ENCODE measurements around the gene CD247. TPM values are rescaled to one million over a fixed set of nuclear protein-coding genes. Genes with fewer than 3 reads are reported as not detected.

CD247 gene
- total and polyA plus RNA-seq, 3 donors from 2014 or later, result 0.47 to 2.5 (median 1.1) TPM

GRCh38 chr1:167554028-167554779 is 35.9 kb upstream of the CD247 start:
- intact Hi-C loops (cut with DNase I; ENCODE audit: low total_unique reads), result no loop called here
- H3K4me1 ChIP-seq, result peaks cover 17% of the 10 kb centered on the region
- DNase-seq, result peak; percentile 31

DNA sequence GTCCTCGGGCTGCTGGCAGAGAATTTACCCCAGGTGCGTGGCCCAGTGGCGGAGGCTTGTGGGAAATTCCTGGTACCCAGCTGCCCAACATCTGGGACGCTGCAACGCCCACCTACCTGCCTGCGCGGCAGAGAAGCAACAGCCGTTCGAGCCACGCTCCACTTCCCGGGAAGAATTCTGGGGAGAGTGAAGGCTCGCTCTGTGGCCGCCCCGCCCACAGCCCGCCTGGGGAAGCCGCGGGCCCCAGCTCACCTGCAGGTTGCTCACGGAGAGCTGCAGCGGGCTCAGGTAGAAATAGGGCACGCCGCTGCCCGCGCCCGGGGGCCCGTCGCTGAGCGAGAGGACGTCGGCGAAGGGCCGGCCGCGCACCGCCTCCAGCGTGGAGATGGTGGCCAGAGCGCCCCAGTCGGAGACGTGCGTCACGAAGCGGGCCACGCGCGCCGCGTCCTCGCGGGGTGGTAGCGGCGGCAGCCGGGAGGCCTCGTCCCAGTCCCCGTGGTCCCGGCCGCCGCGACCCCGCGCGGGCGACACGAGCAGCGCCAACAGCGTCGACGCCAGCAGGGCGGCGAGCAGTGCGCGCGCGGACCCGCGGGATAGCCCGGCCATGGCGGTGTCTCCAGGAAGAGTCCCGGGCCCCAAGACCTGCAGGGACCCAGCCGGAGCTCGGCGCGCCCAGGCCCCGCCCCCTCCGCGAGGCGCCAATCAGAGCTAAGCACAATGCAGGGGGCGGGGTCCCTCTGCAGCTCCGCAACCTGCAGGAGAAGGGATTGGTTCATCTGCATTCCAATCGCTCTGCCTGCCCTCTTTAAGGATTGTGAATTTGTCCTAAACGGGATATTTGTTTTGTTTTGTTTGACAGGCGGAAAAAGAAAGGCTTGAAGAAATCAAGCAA is 35.1 kb upstream of the CD247 start, which contains the start of gene CREG1:
Gene CREG1 (minus strand): TSS at position 627 of the 892 bp plus-strand sequence.
- peaks cover 22% of the 10 kb centered on the region for H3K4me1 ChIP-seq
- no peaks in the 10 kb centered on the region for H3K9me3 ChIP-seq
- peak; percentile 97 for DNase-seq
- TF ChIP-seq, protein P1, sequence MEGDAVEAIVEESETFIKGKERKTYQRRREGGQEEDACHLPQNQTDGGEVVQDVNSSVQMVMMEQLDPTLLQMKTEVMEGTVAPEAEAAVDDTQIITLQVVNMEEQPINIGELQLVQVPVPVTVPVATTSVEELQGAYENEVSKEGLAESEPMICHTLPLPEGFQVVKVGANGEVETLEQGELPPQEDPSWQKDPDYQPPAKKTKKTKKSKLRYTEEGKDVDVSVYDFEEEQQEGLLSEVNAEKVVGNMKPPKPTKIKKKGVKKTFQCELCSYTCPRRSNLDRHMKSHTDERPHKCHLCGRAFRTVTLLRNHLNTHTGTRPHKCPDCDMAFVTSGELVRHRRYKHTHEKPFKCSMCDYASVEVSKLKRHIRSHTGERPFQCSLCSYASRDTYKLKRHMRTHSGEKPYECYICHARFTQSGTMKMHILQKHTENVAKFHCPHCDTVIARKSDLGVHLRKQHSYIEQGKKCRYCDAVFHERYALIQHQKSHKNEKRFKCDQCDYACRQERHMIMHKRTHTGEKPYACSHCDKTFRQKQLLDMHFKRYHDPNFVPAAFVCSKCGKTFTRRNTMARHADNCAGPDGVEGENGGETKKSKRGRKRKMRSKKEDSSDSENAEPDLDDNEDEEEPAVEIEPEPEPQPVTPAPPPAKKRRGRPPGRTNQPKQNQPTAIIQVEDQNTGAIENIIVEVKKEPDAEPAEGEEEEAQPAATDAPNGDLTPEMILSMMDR (IDR thresholded peaks at IDR 0.05), result no peak
- TF ChIP-seq POLR2A (IDR thresholded peaks at IDR 0.05), result peak; percentile 81
- H3K27me3 ChIP-seq, result no peaks in the 10 kb centered on the region
- WGBS, 2 donors, result 1 to 2% methylated on average over 30 to 33 of the region's 90 CpGs
- H3K36me3 ChIP-seq (ENCODE audit: low read depth, missing control alignments), result no peaks in the 10 kb centered on the region
- H3K4me3 ChIP-seq, result peak within 1 kb of the TSS; percentile 82 to 86
- intact Hi-C loops (cut with DNase I; ENCODE audit: low total_unique reads), result no loop called here
- peak within 1 kb of the TSS; percentile 80 to 87 for H3K27ac ChIP-seq

More at GRCh38 chr1:167554028-167554779, 35.9 kb upstream of the CD247 start:
- Histone ChIP-seq H3K27me3 (no peaks in the 10 kb centered on the region), H3K9me3 (no peaks in the 10 kb centered on the region), H3K4me3 (peak overlapping the region; percentile 82 to 86), H3K36me3 (ENCODE audit: low read depth, missing control alignments) (no peaks in the 10 kb centered on the region), H3K27ac (peak overlapping the region in 1 of 2 donors; percentile 87)
- WGBS, 2 donors, result 5 to 7% methylated on average over 15 of the region's 15 CpGs
- TF ChIP-seq POLR2A (IDR thresholded peaks at IDR 0.05), result no peak
- TF ChIP-seq, protein P1 (IDR thresholded peaks at IDR 0.05), result no peak

GRCh38 chr1:167551362-167551761 is 33.0 kb upstream of the CD247 start:
- H3K36me3 ChIP-seq (ENCODE audit: low read depth, missing control alignments), result no peaks in the 10 kb centered on the region
- peaks cover 25% of the 10 kb centered on the region for H3K4me1 ChIP-seq
- H3K27me3 ChIP-seq, result no peaks in the 10 kb centered on the region
- intact Hi-C loops (cut with DNase I; ENCODE audit: low total_unique reads), result no loop called here
- no peaks in the 10 kb centered on the region for H3K9me3 ChIP-seq
- no peak overlapping the region for H3K4me3 ChIP-seq
- TF ChIP-seq POLR2A (IDR thresholded peaks at IDR 0.05), result no peak
- TF ChIP-seq, protein P1 (IDR thresholded peaks at IDR 0.05), result no peak
- 94 to 97% methylated on average over 1 of the region's 1 CpG for WGBS, 2 donors
- DNase-seq, result no peak
- H3K27ac ChIP-seq, result no peak overlapping the region

GRCh38 chr1:167548059-167548932 is 30.0 kb upstream of the CD247 start:
- Histone ChIP-seq H3K4me1 (peaks cover 19% of the 10 kb centered on the region), H3K4me3 (no peak overlapping the region), H3K9me3 (no peaks in the 10 kb centered on the region), H3K36me3 (ENCODE audit: low read depth, missing control alignments) (no peaks in the 10 kb centered on the region), H3K27me3 (no peaks in the 10 kb centered on the region), H3K27ac (peak overlapping the region; percentile 66 to 80)
- 56 to 70% methylated on average over 5 of the region's 5 CpGs for WGBS, 2 donors
- DNase-seq, result no peak
- intact Hi-C loops (cut with DNase I; ENCODE audit: low total_unique reads), result no loop called here
- no peak for TF ChIP-seq POLR2A (IDR thresholded peaks at IDR 0.05)
- TF ChIP-seq, protein P1 (IDR thresholded peaks at IDR 0.05), result no peak

Data from testis (tissue), 3 donors.